Measurements from ENCODE around the gene TOLLIP. TPM values are rescaled to one million over a fixed set of nuclear protein-coding genes. Genes with fewer than 3 reads are reported as not detected.

TOLLIP gene
- total RNA-seq, 2 donors from 2014 or later = 29.6 to 41.0 TPM

- H3K4me1 ChIP-seq = no peaks in the 10 kb centered on the region
- H3K4me3 ChIP-seq = no peak overlapping the region
- H3K36me3 ChIP-seq = no peaks in the 10 kb centered on the region
- TF ChIP-seq CTCF (IDR thresholded peaks at IDR 0.05) = no peak
- H3K9me3 ChIP-seq = no peaks in the 10 kb centered on the region
- DNase-seq (ENCODE audit: low spot score) = no peak
- H3K27me3 ChIP-seq = no peaks in the 10 kb centered on the region
- no peak overlapping the region for H3K27ac ChIP-seq
Measured at GRCh38 chr11:1235306-1235900, 74.0 kb downstream of the TOLLIP start.

- no peak overlapping the region for H3K27ac ChIP-seq
- H3K27me3 ChIP-seq = no peaks in the 10 kb centered on the region
- no peak for DNase-seq (ENCODE audit: low spot score)
- H3K4me1 ChIP-seq = no peaks in the 10 kb centered on the region
- no peaks in the 10 kb centered on the region for H3K36me3 ChIP-seq
- H3K9me3 ChIP-seq = no peaks in the 10 kb centered on the region
- TF ChIP-seq CTCF (IDR thresholded peaks at IDR 0.05) = no peak
- no peak overlapping the region for H3K4me3 ChIP-seq
Measured at GRCh38 chr11:1234771-1235305, 74.6 kb downstream of the TOLLIP start.

GRCh38 chr11:1234054-1234720 lies 75.2 kb downstream of the TOLLIP start:
- no peaks in the 10 kb centered on the region for H3K9me3 ChIP-seq
- H3K27ac ChIP-seq = no peak overlapping the region
- H3K4me1 ChIP-seq = no peaks in the 10 kb centered on the region
- H3K4me3 ChIP-seq = no peak overlapping the region
- no peaks in the 10 kb centered on the region for H3K36me3 ChIP-seq
- no peak for TF ChIP-seq CTCF (IDR thresholded peaks at IDR 0.05)
- H3K27me3 ChIP-seq = no peaks in the 10 kb centered on the region
- no peak for DNase-seq (ENCODE audit: low spot score)

GRCh38 chr11:1233351-1234053 lies 75.9 kb downstream of the TOLLIP start:
- Histone ChIP-seq H3K36me3 (no peaks in the 10 kb centered on the region), H3K27me3 (no peaks in the 10 kb centered on the region), H3K4me3 (no peak overlapping the region), H3K4me1 (no peaks in the 10 kb centered on the region), H3K27ac (no peak overlapping the region), H3K9me3 (no peaks in the 10 kb centered on the region)
- TF ChIP-seq CTCF (IDR thresholded peaks at IDR 0.05) = no peak
- no peak for DNase-seq (ENCODE audit: low spot score)

- no peak for DNase-seq (ENCODE audit: low spot score)
Measured at GRCh38 chr11:1232883-1233321, 76.5 kb downstream of the TOLLIP start.

More at GRCh38 chr11:1232883-1233321, 76.5 kb downstream of the TOLLIP start:
- no peak overlapping the region for H3K27ac ChIP-seq
- no peaks in the 10 kb centered on the region for H3K27me3 ChIP-seq
- H3K4me3 ChIP-seq = no peak overlapping the region
- TF ChIP-seq CTCF (IDR thresholded peaks at IDR 0.05) = no peak
- no peaks in the 10 kb centered on the region for H3K36me3 ChIP-seq
- no peaks in the 10 kb centered on the region for H3K9me3 ChIP-seq
- no peaks in the 10 kb centered on the region for H3K4me1 ChIP-seq
